ENCODE results near the gene PTPN5.

- no peak for TF ChIP-seq CTCF (conservative IDR thresholded peaks at IDR 0.05)
- TF ChIP-seq EZH2 (IDR thresholded peaks at IDR 0.05; ENCODE audit: low read depth) = no peak
Measured at GRCh38 chr11:18791207-18791968, at the start of gene PTPN5.

Data from PC-9 (cell line).